Lower leg skin (tissue), 3 donors: Measurements from ENCODE around the gene PDLIM7.

Experiments
- POLR2A ChIP-seq, 2 donors: fragments of 450-650 bp; IDR thresholded peaks; one replicate each; pipeline ENCODE4 v1.6.1; 2016 to 2017; ENCODE audit warnings: antibody characterized with exemption in 2 of 2, mild to moderate bottlenecking in 1 of 2, moderate library complexity in 1 of 2
- TF ChIP-seq, protein P1 (sequence below), 3 donors: fragments of 450-650 bp; IDR thresholded peaks; one replicate each; pipeline ENCODE4 v1.5.1; 2016; ENCODE audit warnings: antibody characterized with exemption in 3 of 3, mild to moderate bottlenecking in 3 of 3, moderate library complexity in 2 of 3

DNA sequence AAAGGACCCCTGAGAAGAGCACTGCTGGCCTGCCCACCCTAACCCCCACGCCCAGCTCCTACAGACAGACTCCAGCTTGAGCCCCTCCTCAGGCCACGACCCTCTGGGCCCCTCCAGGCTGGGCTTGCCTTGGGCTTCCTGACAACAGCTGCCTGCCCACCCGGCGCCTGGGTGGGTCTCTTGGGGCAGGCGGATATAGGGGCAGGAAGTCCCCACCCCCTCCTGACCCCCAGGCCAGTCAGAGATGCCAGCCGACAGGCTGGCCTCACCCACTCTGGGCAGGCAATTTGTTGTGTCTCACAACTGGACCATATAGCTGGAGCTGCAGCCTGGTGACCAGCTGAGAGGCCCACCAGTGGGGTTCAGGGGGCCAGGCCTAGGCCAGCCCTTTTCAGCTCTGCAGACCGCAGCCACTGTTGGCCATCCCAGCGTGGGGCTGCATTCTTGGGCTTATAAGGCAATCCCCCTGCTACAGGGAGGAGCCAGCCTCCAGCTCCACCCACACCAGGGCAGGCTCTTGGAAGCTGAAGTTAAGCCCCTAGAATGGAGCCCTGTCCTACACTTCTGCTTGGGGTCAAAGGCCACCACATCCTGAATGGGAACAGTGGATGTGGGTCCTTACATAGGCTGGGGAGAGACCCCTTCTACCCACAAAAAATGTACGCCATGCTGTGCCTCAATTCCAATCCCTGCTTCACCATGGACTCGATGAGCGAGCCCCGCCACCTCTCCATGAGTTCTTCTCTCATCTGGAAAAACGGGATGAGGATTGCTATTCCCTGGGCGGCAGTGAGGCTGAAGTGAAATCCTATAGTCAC lies 2.0 kb downstream of the PDLIM7 start:
- TF ChIP-seq, protein P1, sequence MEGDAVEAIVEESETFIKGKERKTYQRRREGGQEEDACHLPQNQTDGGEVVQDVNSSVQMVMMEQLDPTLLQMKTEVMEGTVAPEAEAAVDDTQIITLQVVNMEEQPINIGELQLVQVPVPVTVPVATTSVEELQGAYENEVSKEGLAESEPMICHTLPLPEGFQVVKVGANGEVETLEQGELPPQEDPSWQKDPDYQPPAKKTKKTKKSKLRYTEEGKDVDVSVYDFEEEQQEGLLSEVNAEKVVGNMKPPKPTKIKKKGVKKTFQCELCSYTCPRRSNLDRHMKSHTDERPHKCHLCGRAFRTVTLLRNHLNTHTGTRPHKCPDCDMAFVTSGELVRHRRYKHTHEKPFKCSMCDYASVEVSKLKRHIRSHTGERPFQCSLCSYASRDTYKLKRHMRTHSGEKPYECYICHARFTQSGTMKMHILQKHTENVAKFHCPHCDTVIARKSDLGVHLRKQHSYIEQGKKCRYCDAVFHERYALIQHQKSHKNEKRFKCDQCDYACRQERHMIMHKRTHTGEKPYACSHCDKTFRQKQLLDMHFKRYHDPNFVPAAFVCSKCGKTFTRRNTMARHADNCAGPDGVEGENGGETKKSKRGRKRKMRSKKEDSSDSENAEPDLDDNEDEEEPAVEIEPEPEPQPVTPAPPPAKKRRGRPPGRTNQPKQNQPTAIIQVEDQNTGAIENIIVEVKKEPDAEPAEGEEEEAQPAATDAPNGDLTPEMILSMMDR (IDR thresholded peaks at IDR 0.05) = no peak
- TF ChIP-seq POLR2A (IDR thresholded peaks at IDR 0.05) = no peak
